CD4-positive, alpha-beta T cell treated with Interleukin-21 for 1 hour (primary cell): Measurements from ENCODE around the gene FGF9.

ENCODE experiments used
- DNase-seq: peaks from one replicate; pipeline ENCODE4 v3.0.0-alpha.2; 2020

The FGF9 gene

GRCh38 chr13:21670883-21671619 is at the start of gene FGF9:
Gene FGF9 (plus strand): TSS chr13:21671073. CDS start chr13:21671913, 840 bp downstream.
- DNase-seq = peak; percentile 84

GRCh38 chr13:21625366-21625765 is 45.5 kb upstream of the FGF9 start:
- peak; percentile 31 for DNase-seq

GRCh38 chr13:21632196-21632595 is 38.7 kb upstream of the FGF9 start:
- DNase-seq = no peak

GRCh38 chr13:21636656-21637055 is 34.2 kb upstream of the FGF9 start:
- DNase-seq = no peak

- no peak for DNase-seq
These were observed 33.6 kb upstream of the FGF9 start for GRCh38 chr13:21637296-21637695.

- peak; percentile 59 for DNase-seq
These were observed 32.3 kb upstream of the FGF9 start for GRCh38 chr13:21638319-21639282.

GRCh38 chr13:21639561-21639960 is 31.3 kb upstream of the FGF9 start:
- no peak for DNase-seq

- DNase-seq = no peak
These were observed 29.2 kb upstream of the FGF9 start for GRCh38 chr13:21641629-21642028.

- DNase-seq = no peak
These were observed 13.3 kb upstream of the FGF9 start for GRCh38 chr13:21657538-21657937.

- no peak for DNase-seq
These were observed 11.8 kb upstream of the FGF9 start for GRCh38 chr13:21659087-21659486.

GRCh38 chr13:21661097-21661909 is 9.6 kb upstream of the FGF9 start:
- no peak for DNase-seq

- DNase-seq = no peak
These were observed 7.7 kb upstream of the FGF9 start for GRCh38 chr13:21663197-21663596.

GRCh38 chr13:21668732-21669275 is 2.1 kb upstream of the FGF9 start:
- DNase-seq = no peak

- DNase-seq = peak; percentile 68
These were observed 629 bp upstream of the FGF9 start for GRCh38 chr13:21670006-21670882.

- DNase-seq = peak; percentile 13
These were observed 880 bp downstream of the FGF9 start for GRCh38 chr13:21671620-21672286.

GRCh38 chr13:21672287-21672680 is 1.4 kb downstream of the FGF9 start:
- no peak for DNase-seq

- DNase-seq = no peak
These were observed 2.1 kb downstream of the FGF9 start for GRCh38 chr13:21672796-21673538.

- peak; percentile 49 for DNase-seq
These were observed 2.6 kb downstream of the FGF9 start for GRCh38 chr13:21673539-21673788.

GRCh38 chr13:21673789-21674489 is 3.1 kb downstream of the FGF9 start:
- peak; percentile 45 for DNase-seq

GRCh38 chr13:21674490-21675009 is 3.7 kb downstream of the FGF9 start:
- no peak for DNase-seq
